H9 (cell line): ENCODE results near the gene ZNF844. TPM values are rescaled to one million over a fixed set of nuclear protein-coding genes. Genes with fewer than 3 reads are reported as not detected.

ENCODE experiments used
- DNase-seq: peaks from one replicate; pipeline ENCODE4 v3.0.0-alpha.2; 2017
- H2AFZ ChIP-seq: one replicate; pipeline ENCODE4 v1.6.1; 2013; ENCODE audit warnings: mild to moderate bottlenecking, low read length, control low read depth, moderate library complexity
- H2AK5ac ChIP-seq: 2 replicates; pipeline ENCODE4 v1.6.1; 2013; ENCODE audit warnings: low read length, control low read depth, mixed read lengths; ENCODE audit not compliant: insufficient read length
- H2BK120ac ChIP-seq: one replicate; pipeline ENCODE4 v1.6.1; 2013; ENCODE audit warnings: low read depth, mild to moderate bottlenecking, low read length, control low read depth, inconsistent platforms; ENCODE audit not compliant: poor library complexity, severe bottlenecking
- H2BK12ac ChIP-seq: 2 replicates; pipeline ENCODE4 v1.6.1; 2013; ENCODE audit warnings: low read length, control low read depth, mixed read lengths, low read depth; ENCODE audit not compliant: insufficient read length
- H2BK15ac ChIP-seq: 2 replicates; pipeline ENCODE4 v1.6.1; 2013; ENCODE audit warnings: low read depth, low read length, control low read depth
- H2BK20ac ChIP-seq: one replicate; pipeline ENCODE4 v1.6.1; 2013; ENCODE audit warnings: low read depth, mild to moderate bottlenecking, low read length, control low read depth, inconsistent platforms; ENCODE audit not compliant: poor library complexity, severe bottlenecking
- H2BK5ac ChIP-seq: 2 replicates; pipeline ENCODE4 v1.6.1; 2013; ENCODE audit warnings: low read length, control low read depth, mixed read lengths; ENCODE audit not compliant: insufficient read length
- H3K14ac ChIP-seq: 2 replicates; pipeline ENCODE4 v1.6.1; 2013; ENCODE audit warnings: low read length, control low read depth; ENCODE audit not compliant: insufficient read depth
- H3K18ac ChIP-seq: 2 replicates; pipeline ENCODE4 v1.6.1; 2013; ENCODE audit warnings: low read depth, mild to moderate bottlenecking, mixed read lengths, low read length, control low read depth; ENCODE audit not compliant: insufficient read length
- H3K23ac ChIP-seq: 2 replicates; pipeline ENCODE4 v1.6.1; 2013; ENCODE audit warnings: low read length, control low read depth, mixed read lengths, low read depth; ENCODE audit not compliant: insufficient read length
- H3K23me2 ChIP-seq: 2 replicates; pipeline ENCODE4 v1.6.1; 2013; ENCODE audit warnings: low read depth, mild to moderate bottlenecking, mixed read lengths, low read length, control low read depth; ENCODE audit not compliant: insufficient read length, poor library complexity, severe bottlenecking
- H3K27ac ChIP-seq: 2 replicates; pipeline ENCODE4 v1.5.1; 2013; ENCODE audit warnings: low read length, control low read depth, mixed read lengths, low read depth; ENCODE audit not compliant: insufficient read length
- H3K27me3 ChIP-seq: 2 replicates; pipeline ENCODE4 v1.6.1; 2013; ENCODE audit warnings: low read length, control low read depth, inconsistent platforms; ENCODE audit not compliant: insufficient read depth
- H3K4ac ChIP-seq: 2 replicates; pipeline ENCODE4 v1.6.1; 2013; ENCODE audit warnings: low read depth, mild to moderate bottlenecking, control low read depth, inconsistent platforms, low read length, moderate library complexity
- H3K4me1 ChIP-seq: 2 replicates; pipeline ENCODE4 v1.6.1; 2013; ENCODE audit warnings: low read length, control low read depth, inconsistent platforms; ENCODE audit not compliant: insufficient read depth
- H3K4me2 ChIP-seq: 2 replicates; pipeline ENCODE4 v1.6.1; 2013; ENCODE audit warnings: low read length, control low read depth, mixed read lengths; ENCODE audit not compliant: insufficient read length, insufficient read depth
- H3K56ac ChIP-seq: 2 replicates; pipeline ENCODE4 v1.6.1; 2013; ENCODE audit warnings: low read depth, mild to moderate bottlenecking, mixed read lengths, low read length, control low read depth; ENCODE audit not compliant: insufficient read length
- H3K79me1 ChIP-seq: 2 replicates; pipeline ENCODE4 v1.6.1; 2013; ENCODE audit warnings: low read depth, mild to moderate bottlenecking, moderate library complexity, low read length, control low read depth, inconsistent platforms; ENCODE audit not compliant: insufficient read depth, poor library complexity, severe bottlenecking
- H3K79me2 ChIP-seq: 2 replicates; pipeline ENCODE4 v1.6.1; 2013; ENCODE audit warnings: low read length, control low read depth, inconsistent platforms; ENCODE audit not compliant: insufficient read depth
- H3K9ac ChIP-seq: 2 replicates; pipeline ENCODE4 v1.6.1; 2013; ENCODE audit warnings: low read length, control low read depth, mixed read lengths; ENCODE audit not compliant: insufficient read length; ENCODE audit errors: extremely low read depth
- H3K9me3 ChIP-seq: one replicate; pipeline ENCODE4 v1.6.1; 2013; ENCODE audit warnings: low read depth, low read length, inconsistent platforms; ENCODE audit not compliant: control insufficient read depth
- H3T11ph ChIP-seq: one replicate; pipeline ENCODE4 v1.6.1; 2013; ENCODE audit warnings: mild to moderate bottlenecking, low read length, control low read depth, inconsistent platforms
- H4K20me1 ChIP-seq: one replicate; pipeline ENCODE4 v1.6.1; 2013; ENCODE audit not compliant: control insufficient read depth, insufficient read length, insufficient read depth
- H4K5ac ChIP-seq: 2 replicates; pipeline ENCODE4 v1.6.1; 2013; ENCODE audit warnings: low read depth, mild to moderate bottlenecking, mixed read lengths, low read length, control low read depth; ENCODE audit not compliant: insufficient read length
- H4K8ac ChIP-seq: replicated peaks from 2 replicates; pipeline ENCODE4 v1.6.1; 2013; ENCODE audit warnings: low read length, control low read depth, mixed read lengths, low read depth; ENCODE audit not compliant: insufficient read length
- H4K91ac ChIP-seq: 2 replicates; pipeline ENCODE4 v1.6.1; 2013; ENCODE audit warnings: low read depth, mild to moderate bottlenecking, moderate library complexity, mixed read lengths, low read length, control low read depth; ENCODE audit not compliant: insufficient read length
- H3K27ac Mint-ChIP-seq, 3 experiments: 2 replicates in 2 of 3; 3 replicates in 1 of 3; pipeline ENCODE4 v1.8.0; 2020 to 2021; ENCODE audit warnings: mixed read lengths in 3 of 3, mild to moderate bottlenecking in 1 of 3, moderate library complexity in 1 of 3
- H3K27me3 Mint-ChIP-seq: 2 replicates; pipeline ENCODE4 v1.8.0; 2021; ENCODE audit warnings: low read depth, mild to moderate bottlenecking, moderate library complexity, mixed read lengths
- H3K36me3 Mint-ChIP-seq, 3 experiments: 2 replicates in 2 of 3; 3 replicates in 1 of 3; pipeline ENCODE4 v1.8.0; 2020 to 2021; ENCODE audit warnings: low read depth in 3 of 3, mixed read lengths in 3 of 3; ENCODE audit not compliant: insufficient read depth in 1 of 3
- H3K4me1 Mint-ChIP-seq, 2 experiments: 2 replicates each; pipeline ENCODE4 v1.8.0; 2020; ENCODE audit warnings: mixed read lengths in 2 of 2
- H3K4me3 Mint-ChIP-seq, 2 experiments: 2 replicates in 1 of 2; 3 replicates in 1 of 2; pipeline ENCODE4 v1.8.0; 2020 to 2021; ENCODE audit warnings: mild to moderate bottlenecking in 2 of 2, mixed read lengths in 2 of 2, moderate library complexity in 1 of 2
- H3K9me3 Mint-ChIP-seq, 2 experiments: 2 replicates in 1 of 2; 3 replicates in 1 of 2; pipeline ENCODE4 v1.8.0; 2020; ENCODE audit warnings: mild to moderate bottlenecking in 2 of 2, mixed read lengths in 2 of 2, moderate library complexity in 1 of 2
- CTCF ChIP-seq: fragments of 200-600 bp; sonication (generic); conservative IDR thresholded peaks from 3 replicates; pipeline ENCODE4 v1.8.0; 2021; ENCODE audit warnings: antibody characterized with exemption, mild to moderate bottlenecking
- WGBS: extraction: QIAGEN DNeasy Blood & Tissue Kit; methylation state at CpG from one replicate; pipeline ENCODE4 v1.1.7; 2013; ENCODE audit warnings: missing lambda C conversion rate, low lambda C conversion rate, mixed read lengths; ENCODE audit not compliant: insufficient read length; ENCODE audit errors: extremely low coverage; 5-methylcytosine and 5-hydroxymethylcytosine counted together
- total RNA-seq: library from RNA; stranded (reverse); gene quantifications from 2 replicates; pipeline ENCODE4 v1.2.1, GENCODE V29; 2021

ZNF844 gene
- total RNA-seq, 1 experiment from 2014 or later = 10.0 TPM

DNA sequence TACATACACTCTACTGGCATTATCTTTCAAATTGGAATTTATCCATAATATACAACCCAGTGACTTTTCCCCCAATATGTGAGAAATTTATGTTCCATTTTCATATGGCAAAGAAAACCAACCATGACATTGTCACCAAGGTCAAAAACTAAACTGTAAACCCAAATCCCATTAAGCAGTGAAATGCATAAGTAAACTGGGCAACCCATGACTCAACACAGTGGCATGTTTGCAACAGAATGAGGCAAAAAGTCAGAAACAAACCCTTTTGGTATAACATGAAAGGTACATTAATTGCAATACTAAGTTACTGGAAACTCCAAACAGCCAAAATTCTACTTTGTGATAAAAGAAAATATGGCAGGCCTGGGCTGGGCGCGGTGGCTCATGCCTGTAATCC lies 16.7 kb upstream of the ZNF844 start:
- peaks cover 47 to 54% (median 48%) of the 10 kb centered on the region in 3 experiments for H3K36me3 Mint-ChIP-seq
- no CpG with 5 or more reads among the region's 2 CpGs for WGBS
- no peaks in the 10 kb centered on the region; the same call in 1 of the 2 replicates for H3K79me2 ChIP-seq

More for the DNA sequence above, 16.7 kb upstream of the ZNF844 start:
- H2AK5ac ChIP-seq = no peak overlapping the region
- H2BK5ac ChIP-seq = no peak overlapping the region
- H3K23ac ChIP-seq = no peak overlapping the region
- H3K18ac ChIP-seq = no peak overlapping the region
- no peak overlapping the region for H2BK12ac ChIP-seq
- no peak overlapping the region for H2BK15ac ChIP-seq
- no peak overlapping the region for H4K5ac ChIP-seq
- no peak overlapping the region for H4K8ac ChIP-seq
- no peak overlapping the region for H3K4me2 ChIP-seq
- no peak overlapping the region for H2AFZ ChIP-seq
- no peak overlapping the region for H2BK20ac ChIP-seq
- DNase-seq = no peak
- H3K79me1 ChIP-seq = peaks cover 6% of the 10 kb centered on the region
- no peak for TF ChIP-seq CTCF
- no peak overlapping the region for H3K14ac ChIP-seq
- H3K4me1 ChIP-seq = no peaks in the 10 kb centered on the region
- no peak overlapping the region for H3K56ac ChIP-seq
- no peak overlapping the region for H3K9ac ChIP-seq
- no peak overlapping the region for H3K4me3 Mint-ChIP-seq
- no peak overlapping the region for H3T11ph ChIP-seq
- H4K20me1 ChIP-seq = no peaks in the 10 kb centered on the region
- peaks cover 7% of the 10 kb centered on the region for H3K23me2 ChIP-seq
- H4K91ac ChIP-seq = no peak overlapping the region
- no peak overlapping the region for H3K27ac ChIP-seq
- no peaks in the 10 kb centered on the region for H3K27me3 ChIP-seq
- H3K9me3 Mint-ChIP-seq = peaks cover 47 to 72% of the 10 kb centered on the region in 2 experiments
- no peak overlapping the region for H3K4ac ChIP-seq
- peaks cover 8 to 10% of the 10 kb centered on the region in 2 experiments for H3K4me1 Mint-ChIP-seq
- peaks cover 49% of the 10 kb centered on the region for H3K9me3 ChIP-seq
- peaks cover 2% of the 10 kb centered on the region; the same call in 1 of the 2 replicates for H3K27me3 Mint-ChIP-seq
- no peak overlapping the region for H2BK120ac ChIP-seq
- H3K27ac Mint-ChIP-seq = no peak overlapping the region
